Natural killer cell (primary cell): ENCODE measurements around the gene EPC2. TPM values are rescaled to one million over a fixed set of nuclear protein-coding genes. Genes with fewer than 3 reads are reported as not detected.
"Not testable (repeated sequence)": the region's sequence is repeated elsewhere in the genome, so short reads cannot be mapped to it uniquely, and the experiment has no call there.

Experiments used
- ATAC-seq, 3 donors: fragments of 150-1000 bp in 2 of 3; fragments of 200-7000 bp in 1 of 3; cut with Tn5 transposase; 1 replicate in 1 of 3; 2 replicates in 2 of 3; pipeline ENCODE4 v1.10.0; 2021; ENCODE audit warnings: mild to moderate bottlenecking in 2 of 3, moderate library complexity in 2 of 3
- DNase-seq, 2 donors: peaks; one replicate each; pipeline versions ENCODE4 v3.0.0 to v3.0.0-alpha.2; 2013 to 2021; ENCODE audit warnings: mixed read lengths in 1 of 2
- H3K27ac ChIP-seq: one replicate; pipeline ENCODE4 v1.5.1; 2013; ENCODE audit warnings: mild to moderate bottlenecking, low read length
- H3K27me3 ChIP-seq: one replicate; pipeline ENCODE4 v1.6.1; 2013; ENCODE audit warnings: low read length; ENCODE audit not compliant: control insufficient read depth, insufficient read depth
- H3K36me3 ChIP-seq: one replicate; pipeline ENCODE4 v1.6.1; 2013; ENCODE audit warnings: low read length; ENCODE audit not compliant: control insufficient read depth, insufficient read depth
- H3K4me1 ChIP-seq: one replicate; pipeline ENCODE4 v1.6.1; 2013; ENCODE audit warnings: low read length; ENCODE audit not compliant: control insufficient read depth, insufficient read depth
- H3K4me3 ChIP-seq: one replicate; pipeline ENCODE4 v1.5.1; 2013; ENCODE audit warnings: low read length
- H3K9me3 ChIP-seq: one replicate; pipeline ENCODE4 v1.6.1; 2013; ENCODE audit warnings: low read length; ENCODE audit not compliant: control insufficient read depth, insufficient read depth
- H3K27ac Mint-ChIP-seq, 2 donors: one replicate each; pipeline ENCODE4 v1.8.0; 2022; ENCODE audit warnings: mild to moderate bottlenecking in 2 of 2, mixed read lengths in 2 of 2, moderate library complexity in 1 of 2
- H3K27me3 Mint-ChIP-seq, 2 donors: one replicate each; pipeline ENCODE4 v1.8.0; 2022; ENCODE audit warnings: low read depth in 2 of 2, mixed read lengths in 2 of 2
- H3K36me3 Mint-ChIP-seq: one replicate; pipeline ENCODE4 v1.8.0; 2022; ENCODE audit warnings: mixed read lengths
- H3K4me1 Mint-ChIP-seq, 2 donors: one replicate each; pipeline ENCODE4 v1.8.0; 2022; ENCODE audit warnings: mixed read lengths in 2 of 2
- H3K4me3 Mint-ChIP-seq: one replicate; pipeline ENCODE4 v1.8.0; 2022; ENCODE audit warnings: mild to moderate bottlenecking, moderate library complexity, mixed read lengths
- H3K9me3 Mint-ChIP-seq, 2 donors: one replicate each; pipeline ENCODE4 v1.8.0; 2022; ENCODE audit warnings: mixed read lengths in 2 of 2
- CTCF ChIP-seq: fragments of 200-600 bp; IDR thresholded peaks from one replicate; pipeline ENCODE4 v1.8.0; 2022; ENCODE audit warnings: antibody characterized with exemption
- WGBS: methylation state at CpG from one replicate; pipeline ENCODE4 v1.1.7; 2013; ENCODE audit warnings: missing lambda C conversion rate; ENCODE audit not compliant: insufficient coverage; 5-methylcytosine and 5-hydroxymethylcytosine counted together
- intact Hi-C: fragments of 100-400 bp; cut with micrococcal nuclease; formaldehyde crosslinking; loops from one replicate; pipeline ENCODE4 v1.14.2; 2022
- total RNA-seq, 4 donors: library from RNA; stranded (reverse); fragments of 120-200 nt in 1 of 4; gene quantifications; one replicate each; pipeline versions ENCODE4 v1.2.3 to v1.2.4, GENCODE V29; 2013 to 2022

Gene EPC2
- total RNA-seq, 3 donors from 2014 or later (not counting 1 experiment from before 2014, with no cell fraction given), result 64.6 to 76.3 (median 66.1) TPM

- 100% methylated on average over 1 of the region's 5 CpGs for WGBS
- no peak overlapping the region for H3K4me3 ChIP-seq
- ATAC-seq, result no peak
- intact Hi-C loops, result loop anchor here (5.0 kb wide), 1 partner anchor 34 kb away; no protein-coding TSS in a partner anchor
- Mint-ChIP-seq H3K4me3 (no peak overlapping the region), H3K9me3 (no peaks in the 10 kb centered on the region), H3K4me1 (peaks cover 56 to 60% of the 10 kb centered on the region in 2 donors), H3K27ac (peak overlapping the region in 1 of 2 donors; percentile 7), H3K27me3 (no peaks in the 10 kb centered on the region), H3K36me3 (no peaks in the 10 kb centered on the region)
- DNase-seq, result no peak
- H3K4me1 ChIP-seq, result no peaks in the 10 kb centered on the region
- TF ChIP-seq CTCF, result no peak
- no peaks in the 10 kb centered on the region for H3K36me3 ChIP-seq
- no peak overlapping the region for H3K27ac ChIP-seq
- no peaks in the 10 kb centered on the region for H3K9me3 ChIP-seq
- H3K27me3 ChIP-seq, result no peaks in the 10 kb centered on the region
These were observed 36.9 kb downstream of the EPC2 start for GRCh38 chr2:148681443-148681842.

- H3K27me3 ChIP-seq, ATAC-seq, H3K4me1 ChIP-seq, H3K4me3 Mint-ChIP-seq, H3K9me3 Mint-ChIP-seq, H3K36me3 ChIP-seq, H3K4me3 ChIP-seq, H3K27me3 Mint-ChIP-seq, DNase-seq, H3K36me3 Mint-ChIP-seq, H3K9me3 ChIP-seq, H3K27ac ChIP-seq: not testable (repeated sequence)
- peaks cover 56 to 60% of the 10 kb centered on the region in 2 donors for H3K4me1 Mint-ChIP-seq
- H3K27ac Mint-ChIP-seq, result peak overlapping the region in 1 of 2 donors; percentile 4
- intact Hi-C loops, result loop anchor here (5.0 kb wide), 1 partner anchor 35 kb away; no protein-coding TSS in a partner anchor
- 100% methylated on average over 4 of the region's 6 CpGs for WGBS
These were observed 37.3 kb downstream of the EPC2 start for GRCh38 chr2:148681862-148682261.

GRCh38 chr2:148684507-148684906 is 40.0 kb downstream of the EPC2 start:
- H3K27me3 Mint-ChIP-seq, result no peaks in the 10 kb centered on the region
- ATAC-seq (no peak), DNase-seq (no peak)
- Histone ChIP-seq H3K9me3 (no peaks in the 10 kb centered on the region), H3K27me3 (no peaks in the 10 kb centered on the region), H3K4me1 (no peaks in the 10 kb centered on the region), H3K4me3 (no peak overlapping the region), H3K36me3 (no peaks in the 10 kb centered on the region), H3K27ac (no peak overlapping the region)
- peaks cover 67 to 69% of the 10 kb centered on the region in 2 donors for H3K4me1 Mint-ChIP-seq
- no peak for TF ChIP-seq CTCF
- H3K36me3 Mint-ChIP-seq, result no peaks in the 10 kb centered on the region
- H3K4me3 Mint-ChIP-seq, result no peak overlapping the region
- no peaks in the 10 kb centered on the region for H3K9me3 Mint-ChIP-seq
- 91% methylated on average over 6 of the region's 6 CpGs for WGBS
- intact Hi-C loops, result loop anchor here (5.0 kb wide), 1 partner anchor 37 kb away; no protein-coding TSS in a partner anchor
- no peak overlapping the region for H3K27ac Mint-ChIP-seq

- peaks cover 54 to 62% of the 10 kb centered on the region in 2 donors for H3K4me1 Mint-ChIP-seq
These were observed 43.0 kb downstream of the EPC2 start for GRCh38 chr2:148687543-148687942.

GRCh38 chr2:148688011-148688410 is 43.5 kb downstream of the EPC2 start:
- H3K27me3 Mint-ChIP-seq, H3K9me3 ChIP-seq, H3K27ac ChIP-seq, H3K9me3 Mint-ChIP-seq, H3K27me3 ChIP-seq, DNase-seq, H3K4me3 ChIP-seq, ATAC-seq, intact Hi-C loops, H3K36me3 Mint-ChIP-seq, H3K4me3 Mint-ChIP-seq, H3K4me1 ChIP-seq: not testable (repeated sequence)
- peaks cover 15% of the 10 kb centered on the region for H3K36me3 ChIP-seq
- H3K4me1 Mint-ChIP-seq, result peaks cover 49 to 58% of the 10 kb centered on the region in 2 donors
- peak overlapping the region in 1 of 2 donors; percentile 47 for H3K27ac Mint-ChIP-seq

More at GRCh38 chr2:148687543-148687942, 43.0 kb downstream of the EPC2 start:
- Mint-ChIP-seq H3K9me3 (no peaks in the 10 kb centered on the region), H3K27me3 (no peaks in the 10 kb centered on the region), H3K4me3 (no peak overlapping the region), H3K27ac (peak overlapping the region in 1 of 2 donors; percentile 47), H3K36me3 (peaks cover 5% of the 10 kb centered on the region)
- Histone ChIP-seq H3K9me3 (no peaks in the 10 kb centered on the region), H3K27ac (no peak overlapping the region), H3K36me3 (peaks cover 15% of the 10 kb centered on the region), H3K4me3 (no peak overlapping the region), H3K27me3 (no peaks in the 10 kb centered on the region), H3K4me1 (no peaks in the 10 kb centered on the region)
- DNase-seq, result no peak
- intact Hi-C loops, result no loop called here
- TF ChIP-seq CTCF, result no peak
- ATAC-seq, result no peak
- 90% methylated on average over 2 of the region's 3 CpGs for WGBS
